Suprapubic skin (tissue), 3 donors: ENCODE measurements around the gene CDYL2.

Experiments used
- CTCF ChIP-seq, 2 donors: fragments of 200-600 bp in 1 of 2; fragments of 450-650 bp in 1 of 2; sonication (generic) in 1 of 2; IDR thresholded peaks; one replicate each; pipeline ENCODE4 v1.5.1; 2016 to 2019; ENCODE audit warnings: antibody characterized with exemption in 2 of 2, mild to moderate bottlenecking in 1 of 2, moderate library complexity in 1 of 2
- POLR2AphosphoS5 ChIP-seq, 3 donors: sonication (generic); formaldehyde crosslinking; IDR thresholded peaks; one replicate each; pipeline ENCODE4 v1.6.1; 2017; ENCODE audit warnings: antibody characterized with exemption in 3 of 3

GRCh38 chr16:80654094-80654862 is 150.1 kb downstream of the CDYL2 start:
- no peak for TF ChIP-seq CTCF (IDR thresholded peaks at IDR 0.05)
- TF ChIP-seq POLR2AphosphoS5 (IDR thresholded peaks at IDR 0.05): no peak
